ENCODE results near the gene RAB11FIP4. TPM values are rescaled to one million over a fixed set of nuclear protein-coding genes. Genes with fewer than 3 reads are reported as not detected.

RAB11FIP4 gene
- total RNA-seq, 1 experiment from 2014 or later, result 54.9 TPM

- no peak for TF ChIP-seq CTCF (IDR thresholded peaks at IDR 0.05)
- TF ChIP-seq ZNF423 (CRISPR knock-in tag; IDR thresholded peaks at IDR 0.05), result no peak
- TF ChIP-seq USF2 (CRISPR knock-in tag; IDR thresholded peaks at IDR 0.05), result no peak
- TF ChIP-seq ZBTB43 (CRISPR knock-in tag; IDR thresholded peaks at IDR 0.05), result no peak
- TF ChIP-seq ESRRA (CRISPR knock-in tag; IDR thresholded peaks at IDR 0.05; ENCODE audit: borderline replicate concordance), result no peak
- no peak for TF ChIP-seq KAT7 (CRISPR knock-in tag; IDR thresholded peaks at IDR 0.05; ENCODE audit: borderline replicate concordance)
- TF ChIP-seq CREM (CRISPR knock-in tag; IDR thresholded peaks at IDR 0.05), result no peak
- TF ChIP-seq FOXP1 (CRISPR knock-in tag; IDR thresholded peaks at IDR 0.05; ENCODE audit: borderline replicate concordance), result no peak
- TF ChIP-seq JUN (CRISPR knock-in tag; IDR thresholded peaks at IDR 0.05), result no peak
- Mint-ChIP-seq H3K36me3 (no peaks in the 10 kb centered on the region), H3K4me3 (no peak overlapping the region), H3K4me1 (0 out of 2 replicates have a peak, but pooled peaks cover 3% of the 10 kb centered on the region), H3K9me3 (no peaks in the 10 kb centered on the region), H3K27ac (no peak overlapping the region), H3K27me3 (ENCODE audit: low read depth) (no peaks in the 10 kb centered on the region)
- DNase-seq (ENCODE audit: low spot score), result no peak
- ATAC-seq, result no peak
- CTCF ChIA-PET, result interaction anchor here (0.9 to 6.3 kb wide), 24 partner anchors 11 to 404 kb away, joined by 3 to 50 read pairs (median 9); no protein-coding TSS in a partner anchor
- POLR2A ChIA-PET, result no interaction called here
Measured at GRCh38 chr17:31437720-31438400, 46.4 kb downstream of the RAB11FIP4 start.

GRCh38 chr17:31439716-31440115, 48.2 kb downstream of the RAB11FIP4 start:
- Mint-ChIP-seq H3K9me3 (no peaks in the 10 kb centered on the region), H3K36me3 (no peaks in the 10 kb centered on the region), H3K4me3 (no peak overlapping the region), H3K27me3 (ENCODE audit: low read depth) (no peaks in the 10 kb centered on the region), H3K27ac (no peak overlapping the region), H3K4me1 (peaks cover 3% of the 10 kb centered on the region; the same call in 1 of the 2 replicates)
- ChIA-PET POLR2A (interaction anchor here (0.5 kb wide), 1 partner anchor 128 kb away, joined by 4 read pairs; no protein-coding TSS in a partner anchor), CTCF (interaction anchor here (1.1 to 6.3 kb wide), 3 partner anchors 48 to 84 kb away, joined by 4 to 50 read pairs (median 49); no protein-coding TSS in a partner anchor)
- DNase-seq (ENCODE audit: low spot score), result no peak
- ATAC-seq, result no peak
- TF ChIP-seq HMGXB4 (CRISPR knock-in tag; IDR thresholded peaks at IDR 0.05), result no peak
- TF ChIP-seq CTCF (IDR thresholded peaks at IDR 0.05), result no peak
- no peak for TF ChIP-seq STAT6 (CRISPR knock-in tag; conservative IDR thresholded peaks at IDR 0.05; ENCODE audit: low read depth)
- TF ChIP-seq NFATC4 (CRISPR knock-in tag; IDR thresholded peaks at IDR 0.05), result no peak
- TF ChIP-seq ZNF317 (CRISPR knock-in tag; IDR thresholded peaks at IDR 0.05; ENCODE audit: borderline replicate concordance, low read depth), result no peak
- TF ChIP-seq AFF4 (CRISPR knock-in tag; IDR thresholded peaks at IDR 0.05; ENCODE audit: borderline replicate concordance), result no peak
- TF ChIP-seq HMGA2 (CRISPR knock-in tag; IDR thresholded peaks at IDR 0.05), result no peak

Data from WTC11 (cell line).